HS-5 (cell line): ENCODE data around the gene ARHGEF39.

Experiments
- DNase-seq: peaks from one replicate; pipeline ENCODE4 v3.0.0-alpha.2; 2012; ENCODE audit warnings: low read depth

The ARHGEF39 gene

GRCh38 chr9:35664531-35665470, at the start of gene ARHGEF39:
TSS of gene ARHGEF39 (minus strand) at chr9:35665195. CDS start at chr9:35665169, 26 bp downstream.
- DNase-seq, result no peak

GRCh38 chr9:35714123-35714522, 49.1 kb upstream of the ARHGEF39 start:
- no peak for DNase-seq

- no peak for DNase-seq
Measured at GRCh38 chr9:35713578-35713977, 48.6 kb upstream of the ARHGEF39 start.

GRCh38 chr9:35712762-35713400, 47.9 kb upstream of the ARHGEF39 start:
- no peak for DNase-seq

GRCh38 chr9:35711501-35712428, 46.8 kb upstream of the ARHGEF39 start:
- DNase-seq, result no peak

GRCh38 chr9:35710818-35711500, 46.0 kb upstream of the ARHGEF39 start:
- DNase-seq, result no peak

- no peak for DNase-seq
Measured at GRCh38 chr9:35708146-35708545, 43.2 kb upstream of the ARHGEF39 start.

GRCh38 chr9:35706951-35707350, 42.0 kb upstream of the ARHGEF39 start:
- DNase-seq, result no peak

- DNase-seq, result no peak
Measured at GRCh38 chr9:35705836-35706430, 40.9 kb upstream of the ARHGEF39 start.

- DNase-seq, result no peak
Measured at GRCh38 chr9:35705372-35705771, 40.4 kb upstream of the ARHGEF39 start.

GRCh38 chr9:35703906-35704672, 39.1 kb upstream of the ARHGEF39 start:
- DNase-seq, result no peak

GRCh38 chr9:35702696-35703095, 37.7 kb upstream of the ARHGEF39 start:
- no peak for DNase-seq

- no peak for DNase-seq
Measured at GRCh38 chr9:35700942-35701341, 35.9 kb upstream of the ARHGEF39 start.

- no peak for DNase-seq
Measured at GRCh38 chr9:35700031-35700430, 35.0 kb upstream of the ARHGEF39 start.

- no peak for DNase-seq
Measured at GRCh38 chr9:35698231-35698630, 33.2 kb upstream of the ARHGEF39 start.

GRCh38 chr9:35697486-35697885, 32.5 kb upstream of the ARHGEF39 start:
- DNase-seq, result no peak

GRCh38 chr9:35696520-35697215, 31.7 kb upstream of the ARHGEF39 start:
- no peak for DNase-seq

GRCh38 chr9:35695943-35696401, 31.0 kb upstream of the ARHGEF39 start:
- DNase-seq, result no peak

- no peak for DNase-seq
Measured at GRCh38 chr9:35691757-35692301, 26.8 kb upstream of the ARHGEF39 start.

- no peak for DNase-seq
Measured at GRCh38 chr9:35691334-35691650, 26.3 kb upstream of the ARHGEF39 start.
